Pancreas (tissue), 10 donors: ENCODE measurements around the gene ZNF268. TPM values are rescaled to one million over a fixed set of nuclear protein-coding genes. Genes with fewer than 3 reads are reported as not detected.

ENCODE experiments used
- ATAC-seq, 4 donors: fragments of 200-7000 bp; cut with Tn5 transposase; one replicate each; pipeline versions ENCODE4 v1.8.0 to v1.9.1; 2020; ENCODE audit warnings: mild to moderate bottlenecking in 4 of 4, moderate library complexity in 4 of 4
- DNase-seq, 6 donors: peaks; one replicate each; pipeline ENCODE4 v3.0.0-alpha.2; 2020
- FAIRE-seq: peaks from 2 replicates; lab custom pipeline; 2012; peaks lifted over from hg19 to GRCh38; lab: Jason Lieb, UNC
- H3K27ac ChIP-seq, 4 donors: fragments of 200-600 bp; sonication (generic); 1 replicate in 3 of 4; 2 replicates in 1 of 4; pipeline versions ENCODE4 v1.5.0 to v1.8.0; 2020
- H3K27me3 ChIP-seq, 4 donors: fragments of 200-600 bp; one replicate each; pipeline ENCODE4 v1.8.0; 2021
- H3K36me3 ChIP-seq, 3 donors: fragments of 200-600 bp; sonication (generic) in 1 of 3; one replicate each; pipeline versions ENCODE4 v1.5.0 to v1.8.0; 2020 to 2021
- H3K4me1 ChIP-seq, 3 donors: fragments of 200-600 bp; one replicate each; pipeline ENCODE4 v1.8.0; 2021
- H3K4me3 ChIP-seq, 4 donors: fragments of 200-600 bp; sonication (generic) in 2 of 4; one replicate each; pipeline versions ENCODE4 v1.5.0 to v1.8.0; 2020 to 2021
- H3K9me3 ChIP-seq, 4 donors: fragments of 200-600 bp; one replicate each; pipeline ENCODE4 v1.8.0; 2021
- CTCF ChIP-seq, 4 donors: fragments of 200-600 bp; sonication (generic) in 3 of 4; IDR thresholded peaks; one replicate each; pipeline versions ENCODE4 v1.5.0 to v1.8.0; 2021; ENCODE audit warnings: antibody characterized with exemption in 4 of 4
- WGBS, 2 donors: extraction: QIAGEN DNeasy Blood & Tissue Kit; methylation state at CpG; one replicate each; pipeline ENCODE4 v1.1.7; 2013; 5-methylcytosine and 5-hydroxymethylcytosine counted together
- intact Hi-C, 3 donors: fragments of 100-400 bp; cut with DNase I; formaldehyde crosslinking; loops; one replicate each; pipeline versions ENCODE4 v1.11.1 to v1.14.2; 2022
- polyA plus RNA-seq, 2 donors: library from polyadenylated mRNA; stranded (reverse); fragments of 200-250 nt; gene quantifications; one replicate each; pipeline ENCODE4 v1.2.3, GENCODE V29; 2013
- total RNA-seq, 6 donors: library from RNA; stranded (reverse); fragmentation: NEBNext Ultra II Directional in 4 of 6; extraction: Animal tissue kit (Norgen Biotek cat#: 25700) in 4 of 6; gene quantifications; one replicate each; pipeline versions ENCODE4 v1.2.1 to v1.2.4, GENCODE V29; 2021 to 2023
- donor health status: healthy with polysubstance abuse.
- donor health status: DM: no; HTN: no; CAD: no; lungs with moderate emphysema.
- donor health status: DM: no; HTN: no; CAD: no.
- donor health status: control.
- donor health status: control.
- donor health status: Bipolar disorder and iron deficiency.
- donor health status: DM: yes; HTN: yes; CAD: no.
- donor health status: DM: no; HTN: no; CAD: no.
- donor health status: DM: no; HTN: no; CAD: no.
- donor health status: DM: yes; HTN: yes; CAD: no.

The ZNF268 gene
- total and polyA plus RNA-seq, 8 donors: 2.4 to 14.0 (median 8.3) TPM

- H3K4me1 ChIP-seq: no peaks in the 10 kb centered on the region
- 99 to 100% methylated on average over 5 of the region's 5 CpGs for WGBS, 2 donors
- H3K4me3 ChIP-seq: no peak overlapping the region
- H3K27ac ChIP-seq: no peak overlapping the region
- no peak for TF ChIP-seq CTCF (IDR thresholded peaks at IDR 0.05)
- FAIRE-seq: no peak
- intact Hi-C loops: no loop called here
- no peak for DNase-seq
- no peaks in the 10 kb centered on the region for H3K27me3 ChIP-seq
- ATAC-seq: no peak
- H3K36me3 ChIP-seq: peaks cover 43 to 85% (median 73%) of the 10 kb centered on the region in 3 donors
- peaks cover 0 to 25% (median 0%) of the 10 kb centered on the region in 4 donors for H3K9me3 ChIP-seq
Measured at GRCh38 chr12:133192847-133193246, 11.6 kb downstream of the ZNF268 start.

GRCh38 chr12:133201888-133202287 lies 20.6 kb downstream of the ZNF268 start:
- peaks cover 2 to 43% (median 19%) of the 10 kb centered on the region in 4 donors for H3K9me3 ChIP-seq
- no peak overlapping the region for H3K27ac ChIP-seq
- no peak for DNase-seq
- peaks cover 11 to 28% (median 20%) of the 10 kb centered on the region in 3 donors for H3K36me3 ChIP-seq
- H3K4me3 ChIP-seq: no peak overlapping the region
- no peak for FAIRE-seq
- no peak for TF ChIP-seq CTCF (IDR thresholded peaks at IDR 0.05)
- H3K4me1 ChIP-seq: no peaks in the 10 kb centered on the region
- no peaks in the 10 kb centered on the region for H3K27me3 ChIP-seq
- ATAC-seq: no peak
- WGBS, 2 donors: 97 to 100% methylated on average over 2 of the region's 2 CpGs
- intact Hi-C loops: no loop called here

- H3K4me1 ChIP-seq: no peaks in the 10 kb centered on the region
- FAIRE-seq: no peak
- no peak overlapping the region for H3K4me3 ChIP-seq
- intact Hi-C loops: no loop called here
- no peak for DNase-seq
- no peak overlapping the region for H3K27ac ChIP-seq
- H3K36me3 ChIP-seq: peaks cover 11 to 28% (median 20%) of the 10 kb centered on the region in 3 donors
- ATAC-seq: no peak
- 96 to 97% methylated on average over 2 of the region's 2 CpGs for WGBS, 2 donors
- peaks cover 2 to 48% (median 22%) of the 10 kb centered on the region in 4 donors for H3K9me3 ChIP-seq
- no peak for TF ChIP-seq CTCF (IDR thresholded peaks at IDR 0.05)
- H3K27me3 ChIP-seq: no peaks in the 10 kb centered on the region
Measured at GRCh38 chr12:133202493-133203343, 21.4 kb downstream of the ZNF268 start.

- no peaks in the 10 kb centered on the region for H3K27me3 ChIP-seq
- H3K27ac ChIP-seq: no peak overlapping the region
- FAIRE-seq (no peak), DNase-seq (no peak), ATAC-seq (no peak)
- no peak for TF ChIP-seq CTCF (IDR thresholded peaks at IDR 0.05)
- intact Hi-C loops: no loop called here
- peaks cover 11 to 28% (median 20%) of the 10 kb centered on the region in 3 donors for H3K36me3 ChIP-seq
- peaks cover 2 to 48% (median 22%) of the 10 kb centered on the region in 4 donors for H3K9me3 ChIP-seq
- no peak overlapping the region for H3K4me3 ChIP-seq
- no peaks in the 10 kb centered on the region for H3K4me1 ChIP-seq
- 96 to 99% methylated on average over 7 of the region's 7 CpGs for whole genome bisulfite sequencing, 2 donors
Measured at GRCh38 chr12:133203344-133204263, 22.3 kb downstream of the ZNF268 start.
